Karpas-422 (cell line): ENCODE measurements around the gene STXBP4. TPM values are rescaled to one million over a fixed set of nuclear protein-coding genes. Genes with fewer than 3 reads are reported as not detected.

Experiments used
- DNase-seq: peaks from one replicate; pipeline ENCODE4 v3.0.0-alpha.2; 2015
- H2AFZ ChIP-seq: fragments of 200-600 bp; sonication (generic); 2 replicates; pipeline ENCODE4 v1.6.1; 2014; ENCODE audit warnings: antibody characterized with exemption, low read length, mixed read lengths
- H3K27ac ChIP-seq: fragments of 200-600 bp; sonication (generic); 2 replicates; pipeline ENCODE4 v1.5.1; 2014; ENCODE audit warnings: mild to moderate bottlenecking, low read length, moderate library complexity
- H3K27me3 ChIP-seq: fragments of 200-600 bp; sonication (generic); 2 replicates; pipeline ENCODE4 v1.6.1; 2014; ENCODE audit warnings: low read length, mixed read lengths
- H3K36me3 ChIP-seq: fragments of 200-600 bp; sonication (generic); 2 replicates; pipeline ENCODE4 v1.6.1; 2014; ENCODE audit warnings: low read length, mixed read lengths; ENCODE audit not compliant: insufficient read depth
- H3K4me1 ChIP-seq: fragments of 200-600 bp; sonication (generic); 2 replicates; pipeline ENCODE4 v1.6.1; 2014; ENCODE audit warnings: mild to moderate bottlenecking, low read length, mixed read lengths
- H3K4me2 ChIP-seq: fragments of 200-600 bp; sonication (generic); 2 replicates; pipeline ENCODE4 v1.6.1; 2014; ENCODE audit warnings: low read length, low read depth, mild to moderate bottlenecking; ENCODE audit not compliant: poor library complexity, severe bottlenecking
- H3K4me3 ChIP-seq: fragments of 200-600 bp; sonication (generic); 2 replicates; pipeline ENCODE4 v1.5.1; 2014; ENCODE audit warnings: mild to moderate bottlenecking, antibody characterized with exemption, low read length, mixed read lengths
- H3K79me2 ChIP-seq: fragments of 200-600 bp; sonication (generic); 2 replicates; pipeline ENCODE4 v1.6.1; 2014; ENCODE audit warnings: mild to moderate bottlenecking, low read length, mixed read lengths
- H3K9ac ChIP-seq: fragments of 200-600 bp; sonication (generic); 2 replicates; pipeline ENCODE4 v1.6.0; 2014; ENCODE audit warnings: low read length
- H3K9me2 ChIP-seq: fragments of 200-600 bp; sonication (generic), shearing (Covaris generic); replicated peaks from 2 replicates; pipeline ENCODE4 v1.6.0; 2014; ENCODE audit warnings: mild to moderate bottlenecking, low read length, moderate library complexity; ENCODE audit not compliant: insufficient read depth
- H3K9me3 ChIP-seq: fragments of 300-700, 200-600 bp; sonication (generic); 2 replicates; pipeline ENCODE4 v1.6.1; 2014; ENCODE audit warnings: low read length, mixed read lengths
- H4K20me1 ChIP-seq: fragments of 200-600 bp; sonication (generic); 2 replicates; pipeline ENCODE4 v1.6.1; 2014; ENCODE audit warnings: mild to moderate bottlenecking, antibody characterized with exemption, low read length, low read depth; ENCODE audit not compliant: insufficient read depth
- total RNA-seq: library from RNA; depleted of rRNA; stranded (reverse); fragments of >200 nt; shearing (Covaris generic); gene quantifications from 2 replicates; pipeline ENCODE4 v1.2.3, GENCODE V29; 2014; ENCODE audit warnings: low replicate concordance

The STXBP4 gene
- total RNA-seq, 1 experiment from 2014 or later: 6.6 TPM

DNA sequence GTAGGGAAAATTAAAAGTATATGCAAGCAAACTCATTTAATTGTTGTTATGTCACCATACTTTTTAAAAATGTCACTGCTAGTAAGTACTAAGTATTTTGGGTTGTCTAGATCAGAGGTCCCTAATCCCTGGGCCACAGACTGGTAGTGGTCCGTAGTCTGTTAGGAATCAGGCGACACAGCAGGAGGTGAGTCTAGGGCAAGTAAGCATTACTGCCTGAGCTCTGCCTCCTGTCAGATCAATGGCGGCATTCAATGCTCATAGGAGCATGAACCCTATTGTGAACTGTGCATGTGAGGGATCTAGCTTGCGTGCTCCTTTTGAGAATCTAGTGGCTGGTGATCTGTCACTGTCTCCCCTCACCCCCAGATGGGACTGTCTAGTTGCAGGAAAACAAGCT is 21.6 kb downstream of the STXBP4 start:
- H3K4me1 ChIP-seq: no peaks in the 10 kb centered on the region
- no peak overlapping the region for H3K27ac ChIP-seq
- H3K9me2 ChIP-seq: no peaks in the 10 kb centered on the region
- no peaks in the 10 kb centered on the region for H3K79me2 ChIP-seq
- no peaks in the 10 kb centered on the region for H3K36me3 ChIP-seq
- no peak overlapping the region for H2AFZ ChIP-seq
- no peak overlapping the region for H3K4me2 ChIP-seq
- no peaks in the 10 kb centered on the region for H4K20me1 ChIP-seq
- H3K9ac ChIP-seq: no peak overlapping the region
- no peaks in the 10 kb centered on the region for H3K9me3 ChIP-seq
- no peak for DNase-seq
- no peak overlapping the region for H3K4me3 ChIP-seq
- no peaks in the 10 kb centered on the region for H3K27me3 ChIP-seq

DNA sequence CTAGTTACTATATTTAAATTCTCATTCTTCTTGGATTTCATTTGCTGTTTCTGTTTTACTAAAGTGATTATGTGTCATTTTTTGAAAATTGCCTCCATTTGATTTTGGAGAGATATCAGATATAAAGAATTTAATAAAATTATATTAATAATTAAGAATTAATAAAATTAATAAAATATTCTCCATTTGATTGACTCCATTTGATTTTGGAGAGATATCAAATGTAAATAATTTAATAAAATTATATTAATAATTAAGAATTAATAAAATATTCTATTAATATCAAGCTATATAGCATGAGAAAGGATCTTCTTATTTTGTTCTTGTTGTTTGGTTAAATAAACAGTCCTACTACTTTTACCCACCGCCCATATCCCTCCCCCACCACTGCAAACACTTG is 23.0 kb downstream of the STXBP4 start:
- Histone ChIP-seq H3K9me3 (no peaks in the 10 kb centered on the region), H3K4me1 (no peaks in the 10 kb centered on the region), H2AFZ (no peak overlapping the region), H3K9me2 (no peaks in the 10 kb centered on the region), H3K4me2 (no peak overlapping the region), H3K9ac (no peak overlapping the region), H4K20me1 (no peaks in the 10 kb centered on the region), H3K4me3 (no peak overlapping the region), H3K36me3 (no peaks in the 10 kb centered on the region), H3K79me2 (no peaks in the 10 kb centered on the region), H3K27me3 (no peaks in the 10 kb centered on the region), H3K27ac (no peak overlapping the region)
- no peak for DNase-seq

DNA sequence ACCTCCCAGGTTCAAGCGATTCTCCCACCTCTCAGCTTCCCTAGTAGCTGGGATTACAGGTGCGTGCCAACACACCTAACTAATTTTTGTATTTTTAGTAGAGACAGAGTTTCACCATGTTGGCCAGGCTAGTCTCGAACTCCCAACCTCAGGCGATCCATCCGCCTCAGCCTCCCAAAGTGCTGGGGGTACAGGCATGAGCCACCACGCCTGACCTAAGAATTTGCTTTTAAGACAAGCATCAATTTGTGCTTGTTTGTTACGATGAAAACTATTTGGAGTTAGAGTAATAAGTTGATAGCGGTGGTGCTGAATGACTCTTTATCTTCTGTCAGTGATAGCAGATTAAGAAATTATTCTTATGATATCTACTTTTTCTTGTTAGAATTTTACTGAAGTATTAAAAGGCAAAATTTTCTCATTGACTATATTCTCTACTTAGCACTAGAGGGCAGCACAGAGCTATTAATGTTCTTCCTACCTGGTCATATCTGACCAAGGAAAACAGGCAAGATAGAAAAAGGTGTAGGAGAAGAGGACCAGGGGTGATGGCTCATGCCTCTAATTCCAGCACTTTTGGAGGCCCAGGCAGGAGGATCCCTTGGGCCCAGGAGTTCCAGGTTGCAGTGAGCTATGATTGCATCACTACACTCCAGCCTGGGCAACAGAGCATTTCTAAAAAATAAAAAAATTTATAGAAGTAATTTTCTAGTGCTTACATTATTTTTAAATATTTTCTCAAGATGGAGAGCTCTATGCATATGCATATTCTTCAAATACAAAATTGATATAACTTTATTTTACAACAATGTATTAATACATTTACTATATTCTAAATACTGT is 24.5 kb downstream of the STXBP4 start:
- no peak overlapping the region for H3K9ac ChIP-seq
- no peak overlapping the region for H3K27ac ChIP-seq
- H2AFZ ChIP-seq: no peak overlapping the region
- H3K4me2 ChIP-seq: no peak overlapping the region
- H3K9me2 ChIP-seq: no peaks in the 10 kb centered on the region
- H3K4me1 ChIP-seq: no peaks in the 10 kb centered on the region
- H3K9me3 ChIP-seq: no peaks in the 10 kb centered on the region
- H3K36me3 ChIP-seq: no peaks in the 10 kb centered on the region
- no peak overlapping the region for H3K4me3 ChIP-seq
- no peaks in the 10 kb centered on the region for H4K20me1 ChIP-seq
- no peaks in the 10 kb centered on the region for H3K79me2 ChIP-seq
- H3K27me3 ChIP-seq: no peaks in the 10 kb centered on the region
- peak; percentile 82 for DNase-seq

GRCh38 chr17:54996441-54996840 is 27.9 kb downstream of the STXBP4 start:
- H3K36me3 ChIP-seq: no peaks in the 10 kb centered on the region
- H3K27ac ChIP-seq: no peak overlapping the region
- H3K27me3 ChIP-seq: no peaks in the 10 kb centered on the region
- no peak overlapping the region for H3K9ac ChIP-seq
- H3K79me2 ChIP-seq: no peaks in the 10 kb centered on the region
- no peak overlapping the region for H3K4me3 ChIP-seq
- no peak for DNase-seq
- H2AFZ ChIP-seq: 0 out of 2 replicates have a peak overlapping the region, but pooled peaks have one; percentile 27
- H3K4me2 ChIP-seq: no peak overlapping the region
- no peaks in the 10 kb centered on the region for H4K20me1 ChIP-seq
- H3K9me3 ChIP-seq: no peaks in the 10 kb centered on the region
- H3K9me2 ChIP-seq: no peaks in the 10 kb centered on the region
- H3K4me1 ChIP-seq: no peaks in the 10 kb centered on the region

DNA sequence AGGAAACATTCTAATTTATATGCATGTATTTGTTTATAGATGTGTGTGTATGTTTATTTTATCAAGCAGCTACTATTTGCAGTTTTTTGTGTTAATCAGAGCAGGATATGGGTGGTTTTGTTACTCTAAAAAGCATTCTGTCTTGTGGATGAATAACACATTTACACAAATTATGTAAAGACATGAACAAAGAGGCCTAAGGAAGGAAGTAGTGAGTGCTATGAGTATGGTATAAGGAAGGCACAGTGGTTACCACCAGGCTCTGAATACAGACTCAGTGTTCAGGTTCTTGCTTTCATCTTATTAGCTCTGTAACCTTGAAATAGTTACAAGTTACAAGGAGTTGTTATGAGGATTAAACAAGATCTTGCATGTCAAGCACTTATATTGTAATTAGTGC is 33.9 kb downstream of the STXBP4 start:
- no peak for DNase-seq
- Histone ChIP-seq H4K20me1 (no peaks in the 10 kb centered on the region), H3K4me2 (no peak overlapping the region), H3K36me3 (no peaks in the 10 kb centered on the region), H3K4me3 (no peak overlapping the region), H2AFZ (no peak overlapping the region), H3K27me3 (no peaks in the 10 kb centered on the region), H3K27ac (no peak overlapping the region), H3K79me2 (no peaks in the 10 kb centered on the region), H3K4me1 (peaks cover 4% of the 10 kb centered on the region; the same call in 1 of the 2 replicates), H3K9me3 (no peaks in the 10 kb centered on the region), H3K9ac (no peak overlapping the region), H3K9me2 (no peaks in the 10 kb centered on the region)

- Histone ChIP-seq H3K9ac (no peak overlapping the region), H3K9me3 (no peaks in the 10 kb centered on the region), H3K27me3 (no peaks in the 10 kb centered on the region), H4K20me1 (no peaks in the 10 kb centered on the region), H3K4me2 (no peak overlapping the region), H3K4me1 (peaks cover 4% of the 10 kb centered on the region; the same call in 1 of the 2 replicates), H3K4me3 (no peak overlapping the region), H3K27ac (no peak overlapping the region), H2AFZ (no peak overlapping the region), H3K9me2 (no peaks in the 10 kb centered on the region), H3K36me3 (no peaks in the 10 kb centered on the region), H3K79me2 (no peaks in the 10 kb centered on the region)
- no peak for DNase-seq
These were observed 35.9 kb downstream of the STXBP4 start for GRCh38 chr17:55004484-55004883.

- H3K9me2 ChIP-seq: no peaks in the 10 kb centered on the region
These were observed 37.0 kb downstream of the STXBP4 start for GRCh38 chr17:55005520-55005919.

DNA sequence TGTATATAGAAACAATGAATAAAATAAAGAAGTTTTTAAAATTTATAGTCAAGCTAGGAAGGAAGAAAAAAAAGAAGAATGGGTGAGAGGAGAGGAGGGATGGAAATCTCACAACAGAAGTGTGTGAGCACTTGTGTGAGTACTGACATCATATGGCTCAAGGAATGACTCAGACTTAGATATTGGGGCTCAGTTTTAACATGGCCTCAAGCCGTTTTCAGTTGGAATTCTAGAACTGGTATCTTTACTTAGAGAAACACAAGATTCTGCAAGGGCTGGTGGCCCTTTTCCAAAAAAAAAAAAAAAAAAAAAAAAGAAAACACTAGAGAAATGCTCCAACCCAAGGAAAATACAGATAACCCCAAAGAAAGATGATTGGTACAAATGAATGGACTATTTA is 55.1 kb downstream of the STXBP4 start:
- no peaks in the 10 kb centered on the region for H4K20me1 ChIP-seq
- H3K79me2 ChIP-seq: no peaks in the 10 kb centered on the region
- no peaks in the 10 kb centered on the region for H3K36me3 ChIP-seq
- H3K9ac ChIP-seq: no peak overlapping the region
- H2AFZ ChIP-seq: no peak overlapping the region
- no peaks in the 10 kb centered on the region for H3K9me3 ChIP-seq
- H3K4me3 ChIP-seq: no peak overlapping the region
- no peak overlapping the region for H3K4me2 ChIP-seq
- H3K27ac ChIP-seq: no peak overlapping the region
- no peaks in the 10 kb centered on the region for H3K4me1 ChIP-seq
- DNase-seq: no peak
- no peaks in the 10 kb centered on the region for H3K9me2 ChIP-seq
- H3K27me3 ChIP-seq: no peaks in the 10 kb centered on the region

More at GRCh38 chr17:55005520-55005919, 37.0 kb downstream of the STXBP4 start:
- peak; percentile 72 for DNase-seq
- Histone ChIP-seq H2AFZ (0 out of 2 replicates have a peak overlapping the region, but pooled peaks have one; percentile 1), H3K79me2 (no peaks in the 10 kb centered on the region), H3K4me2 (no peak overlapping the region), H3K27me3 (no peaks in the 10 kb centered on the region), H3K4me1 (peaks cover 4% of the 10 kb centered on the region; the same call in 1 of the 2 replicates), H3K9ac (no peak overlapping the region), H3K36me3 (no peaks in the 10 kb centered on the region), H3K27ac (no peak overlapping the region), H4K20me1 (no peaks in the 10 kb centered on the region), H3K4me3 (no peak overlapping the region), H3K9me3 (no peaks in the 10 kb centered on the region)
